Measurements from ENCODE around the gene SCLY. TPM values are rescaled to one million over a fixed set of nuclear protein-coding genes. Genes with fewer than 3 reads are reported as not detected.

The SCLY gene
- total and polyA plus RNA-seq, 2 of the 8 experiments (the other 6 are each of a cell fraction or from before 2014, with no cell fraction given), result 79.0 to 79.5 TPM

DNA sequence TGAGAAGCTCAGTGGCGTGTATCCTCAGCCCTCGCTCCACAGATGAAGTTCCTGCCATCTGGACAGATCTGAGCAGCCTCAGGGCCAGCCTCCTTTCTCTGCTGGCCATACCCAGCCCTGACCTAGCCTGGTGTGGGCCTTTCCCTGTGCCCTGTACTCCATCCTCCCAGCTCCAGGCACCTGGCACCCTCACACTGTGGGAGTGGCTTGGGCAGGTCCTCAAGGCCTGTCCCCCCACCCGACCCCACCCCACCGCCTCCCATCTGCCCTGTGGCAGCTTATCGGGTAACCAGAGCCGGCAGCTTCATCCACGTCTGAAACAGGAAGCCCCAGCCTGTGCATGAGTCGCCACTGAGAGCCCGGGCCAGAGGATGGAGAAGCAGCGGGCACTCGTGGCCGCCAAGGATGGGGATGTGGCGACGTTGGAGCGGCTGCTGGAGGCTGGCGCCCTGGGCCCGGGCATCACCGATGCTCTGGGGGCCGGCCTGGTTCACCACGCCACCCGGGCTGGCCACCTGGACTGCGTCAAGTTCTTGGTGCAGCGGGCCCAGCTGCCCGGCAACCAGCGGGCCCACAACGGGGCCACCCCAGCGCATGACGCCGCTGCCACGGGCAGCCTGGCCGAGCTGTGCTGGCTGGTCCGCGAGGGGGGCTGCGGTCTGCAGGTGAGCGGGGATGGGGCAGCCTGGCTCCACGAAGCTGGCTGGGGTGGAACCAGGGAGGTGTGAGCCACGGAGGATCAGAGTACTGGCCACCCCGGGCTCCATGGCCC lies 39.4 kb downstream of the SCLY start, which contains the start of gene ESPNL:
TSS of gene ESPNL (plus strand) at position 292 of the 772 bp plus-strand sequence. CDS start at position 372, 80 bp downstream.
- no peak for TF ChIP-seq RNF2 (IDR thresholded peaks at IDR 0.05; ENCODE audit: borderline replicate concordance, low read depth, low read length, missing control alignments, poor library complexity, severe bottlenecking)
- TF ChIP-seq, protein P1, sequence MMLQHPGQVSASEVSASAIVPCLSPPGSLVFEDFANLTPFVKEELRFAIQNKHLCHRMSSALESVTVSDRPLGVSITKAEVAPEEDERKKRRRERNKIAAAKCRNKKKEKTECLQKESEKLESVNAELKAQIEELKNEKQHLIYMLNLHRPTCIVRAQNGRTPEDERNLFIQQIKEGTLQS (IDR thresholded peaks at IDR 0.05; ENCODE audit: insufficient read depth, low read depth, low read length), result no peak
- peak; percentile 13 for TF ChIP-seq POLR2AphosphoS5 (IDR thresholded peaks at IDR 0.05; ENCODE audit: low read depth, low read length)
- no peak for TF ChIP-seq HDAC2 (IDR thresholded peaks at IDR 0.05; ENCODE audit: borderline replicate concordance in 1 of 2, low read depth in 2 of 2, low read length in 2 of 2)
- no peak within 1 kb of the TSS for H2AK5ac ChIP-seq (ENCODE audit: low read depth, low read length)
- no peak within 1 kb of the TSS for H3K4ac ChIP-seq (replicated peaks; ENCODE audit: insufficient read length, low read depth, low read length)
- no peaks in the 10 kb centered on the region for H3K23me2 ChIP-seq (ENCODE audit: low read depth, low read length)
- 85% methylated on average over 22 of the region's 38 CpGs; no CpG with 5 or more reads in 1 of the 2 experiments for WGBS, 2 experiments (ENCODE audit: extremely low coverage in 1 of 2, insufficient coverage in 1 of 2, insufficient read length in 1 of 2, insufficient replicate concordance in 2 of 2, low coverage in 1 of 2, low lambda C conversion rate in 2 of 2, missing lambda C conversion rate in 1 of 2)
- CTCF ChIA-PET (ENCODE audit: partially characterized antibody), result interaction anchor here (1.1 to 3.0 kb wide), 7 partner anchors 8 to 242 kb away, joined by 3 to 21 read pairs (median 5); no protein-coding TSS in a partner anchor
- no peak within 1 kb of the TSS for H3K9ac ChIP-seq (replicated peaks in 1 of 4; ENCODE audit: extremely low read depth in 1 of 4, low read depth in 3 of 4, low read length in 3 of 4)
- H2BK15ac ChIP-seq (ENCODE audit: low read length), result no peak within 1 kb of the TSS
- no peak within 1 kb of the TSS; the same call in 1 of the 2 replicates for H4K8ac ChIP-seq (ENCODE audit: extremely low read depth, insufficient read depth, low read length)
- H3K79me1 ChIP-seq (ENCODE audit: low read depth, low read length), result no peaks in the 10 kb centered on the region
- POLR2A ChIA-PET (ENCODE audit: partially characterized antibody), result interaction anchor here (0.6 to 3.0 kb wide), 17 partner anchors 9 to 238 kb away, joined by 3 to 23 read pairs (median 3); partner anchors contain the start of genes KLHL30 and SCLY
- H2BK20ac ChIP-seq (ENCODE audit: low read length), result no peak within 1 kb of the TSS
- H3K27ac ChIP-seq (ENCODE audit: low read depth, low read length), result no peak within 1 kb of the TSS
- H3K18ac ChIP-seq (ENCODE audit: extremely low read depth, low read length), result no peak within 1 kb of the TSS; the same call in 1 of the 2 replicates
- H4K20me1 ChIP-seq (replicated peaks in 1 of 2; ENCODE audit: control insufficient read depth in 1 of 2, insufficient read depth in 2 of 2, low read length in 2 of 2), result no peaks in the 10 kb centered on the region
- no peaks in the 10 kb centered on the region for H3K79me2 ChIP-seq (ENCODE audit: control insufficient read depth in 1 of 2, insufficient read depth in 2 of 2, low read length in 2 of 2)
- H4K5ac ChIP-seq (ENCODE audit: insufficient read length, low read depth, low read length), result no peak within 1 kb of the TSS
- H3K9me3 ChIP-seq (ENCODE audit: insufficient read depth in 2 of 2, low read depth in 1 of 2, low read length in 1 of 2), result no peaks in the 10 kb centered on the region
- FAIRE-seq (no peak), DNase-seq (ENCODE audit: low read depth in 1 of 2, low spot score in 2 of 2) (peak in 1 of 2 experiments; percentile 51)
- H3K4me2 ChIP-seq (ENCODE audit: insufficient read depth in 1 of 2, low read depth in 2 of 2, low read length in 2 of 2), result no peak within 1 kb of the TSS
- no peak within 1 kb of the TSS for H2BK120ac ChIP-seq (replicated peaks; ENCODE audit: low read depth, low read length)
- H3K4me3 ChIP-seq (ENCODE audit: extremely low read depth in 1 of 4, insufficient read depth in 2 of 4, low read depth in 3 of 4, low read length in 4 of 4), result no peak within 1 kb of the TSS
- no peak within 1 kb of the TSS for H2BK12ac ChIP-seq (ENCODE audit: low read depth, low read length)
- H3K56ac ChIP-seq (replicated peaks; ENCODE audit: insufficient read length, low read depth, low read length), result no peak within 1 kb of the TSS
- no peak within 1 kb of the TSS for H2AFZ ChIP-seq (ENCODE audit: low read length)
- peaks cover 0 to 5% (median 2%) of the 10 kb centered on the region in 4 experiments; a peak in 3 of 8 replicates for H3K36me3 ChIP-seq (ENCODE audit: control insufficient read depth in 2 of 4, insufficient read depth in 4 of 4, low read length in 3 of 4)
- no peak within 1 kb of the TSS; the same call in 1 of the 2 replicates for H2BK5ac ChIP-seq (ENCODE audit: low read depth, low read length)
- H3K27me3 ChIP-seq (replicated peaks in 1 of 4; ENCODE audit: control insufficient read depth in 3 of 4, extremely low read depth in 1 of 4, insufficient read depth in 3 of 4, low read length in 3 of 4), result no peaks in the 10 kb centered on the region
- H3K4me1 ChIP-seq (replicated peaks in 1 of 4; ENCODE audit: control insufficient read depth in 3 of 4, insufficient read depth in 4 of 4, low read length in 3 of 4), result peaks cover 0 to 21% (median 13%) of the 10 kb centered on the region in 4 experiments; a peak in 6 of 7 replicates
- no peak within 1 kb of the TSS for H3K14ac ChIP-seq (ENCODE audit: insufficient read length)
- H3K23ac ChIP-seq (ENCODE audit: insufficient read length), result no peak within 1 kb of the TSS
- H4K91ac ChIP-seq (replicated peaks; ENCODE audit: insufficient read length, low read length), result no peak within 1 kb of the TSS
